ENCODE measurements around the gene APRT.

APRT gene

GRCh38 chr16:88822281-88823040 lies 10.7 kb upstream of the APRT start:
- DNase-seq (ENCODE audit: low read depth) = no peak

DNA sequence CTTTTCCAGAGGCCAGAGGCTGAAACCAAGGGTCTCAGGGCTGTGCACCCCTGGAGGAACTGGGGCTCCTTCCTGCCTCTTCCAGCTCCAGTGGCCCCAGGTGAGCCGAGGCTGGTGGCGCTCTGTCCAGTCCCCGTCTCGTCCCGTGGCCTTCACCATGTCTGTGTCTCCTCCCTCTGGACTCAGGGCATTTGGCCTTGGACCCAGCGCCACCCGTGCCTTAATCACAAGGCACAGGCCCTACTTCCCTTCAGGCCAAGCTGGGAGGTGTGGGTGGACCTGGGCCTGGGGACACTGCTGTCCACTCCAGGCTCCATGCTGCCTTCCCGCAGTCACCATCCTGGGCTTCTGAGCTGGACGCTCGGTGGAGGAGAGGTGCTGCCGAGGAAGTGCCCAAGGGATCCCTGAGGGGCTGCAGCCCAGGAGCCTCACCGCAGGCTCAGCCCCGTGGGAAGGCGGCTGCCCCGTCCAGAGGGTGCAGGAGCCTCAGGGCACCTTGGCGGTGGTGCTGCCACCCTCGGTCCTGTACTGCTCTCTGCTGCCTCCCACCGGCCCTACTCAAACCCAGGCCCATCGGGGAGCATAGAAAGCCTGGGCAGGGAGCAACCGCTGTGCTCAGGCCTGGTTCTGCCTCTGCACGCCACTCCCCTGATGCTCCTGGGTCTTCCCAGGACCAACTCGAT lies 9.6 kb upstream of the APRT start:
- DNase-seq (ENCODE audit: low read depth) = no peak

DNA sequence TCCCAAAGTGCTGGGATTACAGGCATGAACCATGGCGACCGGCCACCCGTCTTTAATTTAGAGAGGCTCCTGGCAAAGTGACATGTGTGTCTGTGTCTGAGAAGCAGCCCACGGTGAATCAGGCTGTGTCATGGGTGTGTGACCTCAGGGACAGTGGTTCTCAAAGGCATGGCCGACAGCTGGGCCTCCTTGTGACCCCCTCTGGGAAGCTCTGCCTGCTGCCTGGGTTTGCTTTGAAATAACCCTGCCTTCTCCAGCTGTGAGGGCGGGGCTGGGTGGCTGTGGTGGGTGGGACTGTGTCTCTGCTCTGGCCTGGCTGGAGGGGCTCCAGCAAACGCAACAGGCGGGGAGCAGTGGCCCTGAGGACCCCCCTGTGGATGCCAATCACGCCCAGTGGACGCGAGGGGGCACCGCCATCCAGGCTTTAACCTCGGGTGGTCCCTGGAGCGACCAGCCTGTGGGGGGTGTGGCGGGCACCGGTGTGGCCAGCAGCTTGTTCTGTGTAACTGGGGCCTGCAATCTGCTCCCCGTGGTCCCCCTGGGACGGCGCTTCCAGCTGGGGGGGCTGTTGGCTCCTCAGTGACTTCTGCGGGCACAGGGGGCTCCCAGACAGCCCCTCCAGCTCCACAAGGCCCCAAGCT lies 8.8 kb upstream of the APRT start:
- no peak for DNase-seq (ENCODE audit: low read depth)

DNA sequence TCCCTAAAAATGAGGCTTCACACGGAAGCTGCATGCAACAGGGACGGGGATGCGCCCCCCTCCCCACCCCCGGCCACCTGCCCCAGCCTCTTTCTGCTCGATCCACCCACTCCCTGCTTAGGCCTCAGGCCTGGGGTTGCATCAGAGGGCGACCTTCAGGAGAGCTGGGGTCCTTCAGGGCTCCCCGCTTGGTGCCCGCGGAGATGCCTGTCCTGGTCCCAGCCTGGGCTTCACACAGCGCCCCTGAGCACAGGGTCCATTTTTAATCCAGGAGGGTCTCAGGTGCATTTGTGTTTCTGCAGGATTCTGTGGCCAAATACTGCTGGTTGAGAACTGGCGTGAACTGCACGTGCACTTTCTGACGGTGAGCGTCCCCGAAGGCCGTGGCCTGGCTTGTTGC lies 7.4 kb upstream of the APRT start:
- DNase-seq (ENCODE audit: low read depth) = no peak

DNA sequence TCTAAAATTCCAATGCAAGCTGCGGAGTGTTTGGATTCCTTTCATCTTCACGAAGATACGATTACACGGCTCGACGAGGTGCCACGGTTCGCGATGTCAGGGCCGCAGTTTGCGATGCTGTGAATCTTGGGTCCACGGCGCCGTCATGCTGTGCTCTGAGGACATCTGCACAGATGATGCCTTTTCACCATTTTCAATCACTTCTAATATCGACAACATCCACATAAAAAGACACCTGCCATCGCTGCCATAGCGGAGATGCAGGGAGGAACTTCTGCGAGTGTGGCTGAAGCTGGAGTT lies 6.8 kb upstream of the APRT start:
- DNase-seq (ENCODE audit: low read depth) = no peak

DNA sequence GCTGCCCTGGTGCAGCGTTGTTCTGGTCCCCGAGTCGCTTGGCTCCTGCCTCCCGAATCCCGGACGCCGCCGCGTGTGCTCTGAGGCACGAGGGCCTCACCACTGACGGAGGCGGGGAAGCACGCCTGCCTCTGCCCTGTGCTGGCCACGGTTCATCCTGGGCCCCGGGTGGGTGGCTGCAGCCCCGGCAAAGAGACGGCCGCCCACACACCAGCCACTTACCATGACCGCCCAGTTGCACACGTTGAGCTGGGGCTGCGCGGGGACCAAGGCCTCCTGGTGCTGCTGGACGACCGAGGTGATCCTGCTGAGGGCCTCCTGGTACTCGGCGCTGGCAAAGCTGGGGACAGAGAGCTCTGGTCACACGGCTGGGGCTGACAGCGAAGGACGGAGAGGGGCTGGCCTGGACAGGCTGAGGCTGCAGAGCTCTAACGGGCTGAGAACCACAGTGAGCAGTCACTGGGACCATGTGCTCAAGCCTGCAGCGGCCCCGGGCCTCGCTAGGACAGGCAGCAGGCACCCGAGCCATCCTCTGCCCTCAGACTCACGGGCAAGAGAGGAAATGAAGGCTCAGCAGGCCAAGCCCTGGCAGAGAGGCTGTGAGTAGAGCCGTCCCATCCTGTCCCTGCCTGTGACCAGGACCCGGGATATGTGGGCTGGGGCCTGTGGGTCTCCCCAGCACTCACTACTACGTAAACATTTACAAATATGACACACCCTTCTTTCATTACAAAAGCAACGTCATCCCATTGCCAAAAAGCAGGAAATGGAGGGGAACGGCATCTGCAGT lies 6.3 kb upstream of the APRT start:
- no peak for DNase-seq (ENCODE audit: low read depth)

GRCh38 chr16:88816736-88817535 lies 5.2 kb upstream of the APRT start:
- no peak for DNase-seq (ENCODE audit: low read depth)

DNA sequence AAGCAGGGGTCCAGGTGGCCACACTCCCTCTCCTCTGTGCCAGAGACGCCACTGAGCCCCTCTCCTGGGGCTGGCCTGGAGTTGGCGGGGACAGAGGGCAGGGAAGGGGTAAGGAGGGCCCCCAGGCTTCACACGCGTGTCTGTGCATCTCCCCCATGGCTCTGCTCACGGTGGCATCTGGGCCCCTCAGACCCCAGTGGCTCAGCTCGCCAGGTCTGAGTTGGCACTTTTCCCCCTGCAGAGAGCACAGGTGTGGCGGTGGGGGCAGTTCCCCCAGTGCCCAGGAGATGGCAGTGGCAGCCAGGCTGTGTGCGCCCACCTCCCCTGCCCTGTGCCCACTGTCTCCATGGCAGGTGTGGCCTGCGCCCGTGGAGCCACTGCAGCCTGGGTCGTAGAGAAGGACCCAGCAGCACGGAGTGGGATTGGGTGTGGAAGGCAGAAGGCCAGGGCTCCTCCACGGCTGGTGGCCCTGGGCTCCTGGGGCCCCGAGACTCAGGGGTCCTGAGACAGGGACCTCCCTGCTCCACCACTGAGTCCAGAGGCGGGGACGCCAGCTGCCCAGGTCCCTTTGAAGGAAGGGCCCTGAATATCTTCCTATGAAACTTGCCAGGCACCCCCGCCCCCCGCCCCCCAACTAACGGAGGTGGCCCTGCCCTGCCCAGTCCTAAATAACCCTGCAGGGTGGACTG lies 4.3 kb upstream of the APRT start:
- DNase-seq (ENCODE audit: low read depth) = no peak

- no peak for DNase-seq (ENCODE audit: low read depth)
These were observed 3.5 kb upstream of the APRT start for GRCh38 chr16:88815227-88815626.

- DNase-seq (ENCODE audit: low read depth) = no peak
These were observed 2.4 kb upstream of the APRT start for GRCh38 chr16:88814144-88814502.

DNA sequence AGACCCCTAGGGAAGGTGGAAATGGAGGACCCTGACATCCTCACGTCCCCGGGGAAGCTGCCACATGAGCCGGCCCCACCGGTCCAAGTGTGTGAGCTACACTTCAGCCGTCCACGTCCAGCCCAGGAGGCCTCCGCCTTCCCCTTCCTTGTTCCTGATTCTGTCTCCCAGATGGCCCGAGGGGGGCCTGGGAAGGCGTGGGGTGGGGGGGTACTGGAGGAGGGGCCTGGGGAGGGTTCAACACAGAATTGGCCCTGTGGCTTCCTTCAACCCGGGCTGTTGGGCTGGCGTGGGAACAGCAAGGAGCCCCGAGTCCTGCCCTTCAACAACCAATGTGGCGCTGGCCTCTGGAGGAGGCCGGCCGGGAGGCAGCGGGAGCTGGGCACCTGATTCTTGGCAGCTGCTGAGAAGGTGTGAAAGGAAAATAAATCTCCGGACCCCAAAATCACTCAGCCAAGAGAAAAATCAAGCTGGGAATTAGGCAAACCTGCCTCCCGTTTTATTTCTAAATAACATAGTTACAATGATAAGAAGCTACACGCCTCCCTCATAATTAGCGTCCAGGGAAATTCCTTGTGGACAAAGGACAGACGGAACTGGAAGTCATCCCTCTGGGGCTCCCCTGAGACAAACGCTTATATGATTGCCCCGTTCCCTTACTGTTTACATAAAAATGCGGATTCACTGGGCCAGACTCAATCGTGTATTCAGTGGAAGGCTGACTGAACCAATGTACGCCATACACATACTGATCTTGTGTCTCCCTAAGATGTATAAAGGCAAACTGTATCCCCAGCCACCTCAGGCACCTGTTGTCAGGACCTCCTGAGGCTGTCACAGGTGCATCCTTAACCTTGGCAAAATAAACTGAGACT lies 1.8 kb upstream of the APRT start:
- no peak for DNase-seq (ENCODE audit: low read depth)

DNA sequence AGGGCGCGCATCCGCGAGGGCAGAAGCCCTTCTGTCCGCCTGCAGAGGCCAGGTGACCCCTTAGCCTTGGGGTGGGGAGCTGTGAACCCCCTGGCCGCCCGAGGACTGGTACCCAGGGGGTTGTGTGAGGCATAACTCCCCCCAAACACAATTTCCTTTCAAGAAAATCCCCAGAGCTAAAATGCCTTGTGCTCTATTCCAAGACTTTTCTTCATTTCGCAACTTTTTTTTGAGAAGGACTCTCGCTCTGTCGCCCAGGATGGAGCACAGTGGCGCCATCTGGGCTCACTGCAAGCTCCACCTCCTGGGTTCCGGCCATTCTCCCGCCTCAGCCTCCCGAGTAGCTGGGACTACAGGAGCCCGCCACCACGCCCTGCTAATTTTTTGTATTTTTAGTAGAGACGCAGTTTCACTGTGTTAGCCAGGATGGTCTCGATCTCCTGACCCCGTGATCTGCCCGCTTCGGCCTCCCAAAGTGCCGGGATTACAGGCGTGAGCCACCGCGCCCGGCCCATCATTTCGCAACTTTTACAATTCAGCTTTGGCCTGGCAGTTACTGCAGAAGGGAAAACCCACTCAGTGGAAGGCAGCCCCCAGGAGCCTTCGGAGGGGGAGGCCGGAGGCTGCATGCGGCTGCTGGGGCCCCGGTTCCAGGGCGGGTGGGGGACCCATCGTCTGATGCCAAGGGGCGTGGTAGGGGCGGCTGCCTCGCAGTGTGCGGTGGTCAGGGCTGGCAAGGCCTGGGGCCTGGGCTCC lies 963 bp upstream of the APRT start:
- DNase-seq (ENCODE audit: low read depth) = no peak

DNA sequence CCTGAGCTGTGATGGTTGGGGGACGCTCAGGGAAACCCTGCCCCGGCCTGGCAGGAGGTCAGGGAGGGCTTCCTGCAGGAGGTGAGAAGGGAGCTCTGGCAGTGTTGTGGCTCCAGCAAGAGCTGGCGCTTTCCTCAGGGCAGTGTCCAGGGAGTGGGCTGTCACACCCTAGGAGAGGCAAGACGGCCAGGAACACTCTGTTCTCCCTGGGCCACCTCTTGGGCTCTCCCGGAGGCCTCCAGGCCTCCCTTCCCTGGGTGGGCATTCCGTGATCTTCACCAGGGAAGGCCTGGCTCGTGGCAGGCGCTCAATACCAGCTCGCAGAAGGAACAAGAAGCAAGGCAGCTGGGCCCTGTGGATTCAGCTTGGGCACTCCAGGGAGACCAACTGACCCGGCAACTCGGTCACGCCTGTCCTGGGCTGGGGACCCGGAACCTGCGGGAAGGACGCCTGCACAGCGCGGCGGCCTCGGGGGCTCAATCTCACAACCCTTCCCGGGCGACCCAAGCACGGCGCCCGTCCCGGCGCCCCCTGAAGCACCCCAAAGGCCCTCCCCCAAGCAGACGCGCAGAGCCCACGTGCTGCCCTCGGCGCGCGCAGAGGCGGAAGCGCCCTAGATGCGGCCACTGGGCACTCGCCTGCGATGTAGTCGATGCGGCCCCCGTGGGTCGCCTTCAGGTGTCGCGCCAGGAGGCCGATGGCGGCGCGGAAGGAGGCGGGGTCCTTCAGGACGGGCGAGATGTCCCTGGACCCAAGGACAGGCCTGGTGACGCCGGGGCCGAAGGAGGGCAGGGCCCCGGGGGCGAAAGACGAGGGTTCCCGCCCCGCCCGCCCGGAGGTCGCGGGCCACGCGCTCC lies 588 bp downstream of the APRT start:
- peak; percentile 44 for DNase-seq (ENCODE audit: low read depth)

- no peak for DNase-seq (ENCODE audit: low read depth)
These were observed 1.4 kb downstream of the APRT start for GRCh38 chr16:88810166-88810911.

GRCh38 chr16:88809676-88810165 lies 2.0 kb downstream of the APRT start:
- no peak for DNase-seq (ENCODE audit: low read depth)

- no peak for DNase-seq (ENCODE audit: low read depth)
These were observed 2.6 kb downstream of the APRT start for GRCh38 chr16:88809068-88809675.
